Measurements from ENCODE around the gene CBX5.

DNA sequence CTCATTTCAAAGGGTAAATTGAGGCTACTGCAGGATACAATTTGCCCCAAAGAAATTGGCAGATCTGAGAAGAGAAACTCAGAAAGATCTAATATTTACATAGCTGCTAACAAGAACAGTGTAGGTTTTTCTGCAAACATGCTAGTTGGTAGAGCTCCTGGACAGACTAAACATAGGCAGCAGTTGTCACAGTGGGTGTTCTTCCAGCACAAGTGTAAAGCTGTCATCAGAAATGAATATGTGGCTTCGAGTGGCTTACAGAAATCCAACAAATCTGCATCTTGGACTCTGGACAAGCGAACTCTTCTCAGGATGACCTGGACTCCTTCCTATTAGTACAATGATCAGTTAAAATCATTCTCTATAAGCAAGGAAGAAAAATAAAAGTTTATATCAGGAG lies 5.9 kb downstream of the CBX5 start:
- TF ChIP-seq, protein P1, sequence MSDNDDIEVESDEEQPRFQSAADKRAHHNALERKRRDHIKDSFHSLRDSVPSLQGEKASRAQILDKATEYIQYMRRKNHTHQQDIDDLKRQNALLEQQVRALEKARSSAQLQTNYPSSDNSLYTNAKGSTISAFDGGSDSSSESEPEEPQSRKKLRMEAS (IDR thresholded peaks at IDR 0.05) = no peak
- TF ChIP-seq SUZ12 (IDR thresholded peaks at IDR 0.05; ENCODE audit: low read length) (no peak), POLR2A (IDR thresholded peaks at IDR 0.05; ENCODE audit: control extremely low read depth in 1 of 2, low read depth in 2 of 2, low read length in 2 of 2) (no peak), POLR2AphosphoS5 (IDR thresholded peaks at IDR 0.05; ENCODE audit: low read depth, low read length) (no peak)
- TF ChIP-seq, protein P2, sequence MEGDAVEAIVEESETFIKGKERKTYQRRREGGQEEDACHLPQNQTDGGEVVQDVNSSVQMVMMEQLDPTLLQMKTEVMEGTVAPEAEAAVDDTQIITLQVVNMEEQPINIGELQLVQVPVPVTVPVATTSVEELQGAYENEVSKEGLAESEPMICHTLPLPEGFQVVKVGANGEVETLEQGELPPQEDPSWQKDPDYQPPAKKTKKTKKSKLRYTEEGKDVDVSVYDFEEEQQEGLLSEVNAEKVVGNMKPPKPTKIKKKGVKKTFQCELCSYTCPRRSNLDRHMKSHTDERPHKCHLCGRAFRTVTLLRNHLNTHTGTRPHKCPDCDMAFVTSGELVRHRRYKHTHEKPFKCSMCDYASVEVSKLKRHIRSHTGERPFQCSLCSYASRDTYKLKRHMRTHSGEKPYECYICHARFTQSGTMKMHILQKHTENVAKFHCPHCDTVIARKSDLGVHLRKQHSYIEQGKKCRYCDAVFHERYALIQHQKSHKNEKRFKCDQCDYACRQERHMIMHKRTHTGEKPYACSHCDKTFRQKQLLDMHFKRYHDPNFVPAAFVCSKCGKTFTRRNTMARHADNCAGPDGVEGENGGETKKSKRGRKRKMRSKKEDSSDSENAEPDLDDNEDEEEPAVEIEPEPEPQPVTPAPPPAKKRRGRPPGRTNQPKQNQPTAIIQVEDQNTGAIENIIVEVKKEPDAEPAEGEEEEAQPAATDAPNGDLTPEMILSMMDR (IDR thresholded peaks at IDR 0.05; ENCODE audit: control extremely low read depth in 1 of 3, insufficient read depth in 1 of 3, low read depth in 1 of 3, low read length in 3 of 3) = no peak
